Mesodermal cell (in vitro differentiated cells): Measurements from ENCODE around the gene KLK15.
A peak's percentile ranks its signal among the peaks of the same experiment; 100 is the strongest.
"Not testable (repeated sequence)": the region's sequence is repeated elsewhere in the genome, so short reads cannot be mapped to it uniquely, and the experiment has no call there.

Experiments used
- H3K27ac ChIP-seq: 2 replicates; pipeline ENCODE4 v1.7.0; 2013; ENCODE audit warnings: mild to moderate bottlenecking, low read depth, low read length, moderate library complexity; ENCODE audit not compliant: severe bottlenecking
- H3K36me3 ChIP-seq: 2 replicates; pipeline ENCODE4 v1.7.1; 2013; ENCODE audit warnings: mild to moderate bottlenecking, low read length, moderate library complexity; ENCODE audit not compliant: control insufficient read depth, insufficient read depth
- H3K4me1 ChIP-seq: one replicate; pipeline ENCODE4 v1.7.1; 2013; ENCODE audit warnings: mild to moderate bottlenecking, low read length; ENCODE audit not compliant: insufficient read depth, control insufficient read depth, poor library complexity, severe bottlenecking
- H3K4me3 ChIP-seq: 2 replicates; pipeline ENCODE4 v1.7.0; 2013; ENCODE audit warnings: low read length, control low read depth, mild to moderate bottlenecking; ENCODE audit not compliant: insufficient read depth, poor library complexity, severe bottlenecking; ENCODE audit errors: extremely low read depth
- H3K9me3 ChIP-seq: 2 replicates; pipeline ENCODE4 v1.7.1; 2013; ENCODE audit warnings: mild to moderate bottlenecking, low read length, moderate library complexity; ENCODE audit not compliant: control insufficient read depth
- WGBS, 2 experiments: methylation state at CpG; one replicate each; pipeline ENCODE4 v1.1.5; 2013; ENCODE audit warnings: missing lambda C conversion rate in 2 of 2; ENCODE audit not compliant: insufficient coverage in 2 of 2; 5-methylcytosine and 5-hydroxymethylcytosine counted together

The KLK15 gene

GRCh38 chr19:50820549-50821247 is 12.7 kb downstream of the KLK15 start:
- Histone ChIP-seq H3K4me1 (no peaks in the 10 kb centered on the region), H3K4me3 (no peak overlapping the region), H3K36me3 (no peaks in the 10 kb centered on the region), H3K9me3 (no peaks in the 10 kb centered on the region), H3K27ac (no peak overlapping the region)
- WGBS, 2 experiments: 21 to 38% methylated on average over 5 to 14 of the region's 21 CpGs

DNA sequence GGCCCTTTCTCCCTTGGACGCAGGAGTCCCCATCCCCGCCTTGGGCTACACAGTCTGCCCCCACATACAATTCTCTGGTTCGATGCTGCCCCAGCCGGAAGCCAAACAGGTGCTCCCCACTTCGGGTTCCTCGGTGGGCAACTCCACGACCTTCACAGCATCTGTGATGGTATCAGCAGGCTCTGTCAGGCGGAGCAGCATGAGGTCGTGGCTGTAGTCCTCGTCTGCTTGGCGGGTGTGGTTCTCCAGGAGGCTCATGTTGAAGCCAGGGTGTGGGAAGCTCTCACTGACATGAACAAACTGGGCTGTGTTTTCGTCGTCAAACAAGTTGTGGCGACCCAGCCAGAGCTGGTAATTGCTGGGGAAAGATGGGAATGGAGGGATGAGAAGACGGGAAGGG is 13.3 kb downstream of the KLK15 start:
- H3K4me1 ChIP-seq: no peaks in the 10 kb centered on the region
- WGBS, 2 experiments: 30 to 33% methylated on average over 13 to 15 of the region's 15 CpGs
- no peaks in the 10 kb centered on the region for H3K36me3 ChIP-seq
- H3K27ac ChIP-seq: no peak overlapping the region
- H3K4me3 ChIP-seq: no peak overlapping the region
- H3K9me3 ChIP-seq: no peaks in the 10 kb centered on the region

DNA sequence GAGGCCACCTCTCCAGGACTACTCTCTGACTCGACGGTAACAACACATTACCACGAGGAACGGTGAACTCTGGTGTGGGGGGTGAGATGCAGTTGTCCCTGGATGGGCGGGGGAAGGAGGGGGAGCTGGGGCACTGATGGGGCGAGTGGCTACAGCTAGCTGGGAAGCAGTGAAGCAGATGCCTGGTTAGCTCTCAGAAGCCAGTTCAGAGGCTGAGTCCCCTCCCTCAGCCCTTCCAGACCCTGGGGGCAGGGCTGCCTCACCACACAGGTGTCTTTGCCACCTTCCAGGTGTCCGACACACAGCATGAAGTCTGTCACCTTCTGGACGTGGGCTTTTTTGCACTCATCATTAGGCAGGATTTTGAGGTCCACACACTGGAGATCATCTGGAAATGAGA is 13.7 kb downstream of the KLK15 start:
- Histone ChIP-seq H3K4me3 (no peak overlapping the region), H3K36me3 (no peaks in the 10 kb centered on the region), H3K27ac (no peak overlapping the region), H3K4me1 (no peaks in the 10 kb centered on the region), H3K9me3 (no peaks in the 10 kb centered on the region)
- WGBS, 2 experiments: 68 to 70% methylated on average over 3 to 4 of the region's 8 CpGs

DNA sequence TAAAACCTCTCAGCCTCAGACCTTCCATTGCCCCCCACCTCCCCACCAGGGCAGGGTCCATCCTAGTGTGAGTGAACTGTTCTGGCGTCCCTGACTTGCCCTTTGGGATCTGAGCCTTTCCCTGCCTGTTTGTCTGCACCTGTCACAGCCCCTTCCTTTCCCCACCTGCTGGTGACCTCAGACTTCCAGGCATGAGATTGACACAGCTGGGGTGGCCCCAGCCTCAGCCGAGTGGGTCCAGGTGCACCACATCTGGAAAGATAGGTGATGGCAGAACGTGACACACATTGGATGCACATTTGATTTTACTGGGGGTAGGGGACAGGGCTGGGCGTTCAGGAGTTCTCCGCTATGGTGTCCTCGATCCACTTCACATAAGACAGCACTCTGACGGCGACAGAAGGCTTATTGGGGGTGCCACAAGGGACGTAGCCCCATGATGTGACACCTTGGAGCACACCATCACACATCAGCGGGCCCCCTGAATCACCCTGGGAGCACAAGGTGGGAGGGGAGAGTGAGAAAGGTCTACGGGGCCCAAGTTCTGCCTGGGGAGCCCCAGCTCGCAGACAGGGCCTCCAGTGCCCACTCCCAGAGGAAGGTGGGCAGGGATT is 14.4 kb downstream of the KLK15 start:
- H3K4me1 ChIP-seq: no peaks in the 10 kb centered on the region
- WGBS, 2 experiments: 81 to 88% methylated on average over 9 of the region's 12 CpGs
- no peaks in the 10 kb centered on the region for H3K36me3 ChIP-seq
- no peak overlapping the region for H3K27ac ChIP-seq
- no peak overlapping the region for H3K4me3 ChIP-seq
- H3K9me3 ChIP-seq: no peaks in the 10 kb centered on the region

GRCh38 chr19:50817941-50818858 is 15.2 kb downstream of the KLK15 start:
- no peaks in the 10 kb centered on the region for H3K9me3 ChIP-seq
- H3K4me1 ChIP-seq: no peaks in the 10 kb centered on the region
- WGBS, 2 experiments: 20 to 25% methylated on average over 39 to 48 of the region's 52 CpGs
- no peak overlapping the region for H3K27ac ChIP-seq
- no peaks in the 10 kb centered on the region for H3K36me3 ChIP-seq
- peak overlapping the region; percentile 31 for H3K4me3 ChIP-seq

GRCh38 chr19:50815439-50815838 is 17.9 kb downstream of the KLK15 start:
- Histone ChIP-seq H3K9me3 (no peaks in the 10 kb centered on the region), H3K4me3 (no peak overlapping the region)
- 100% methylated on average over 1 of the region's 1 CpG for WGBS, 2 experiments

DNA sequence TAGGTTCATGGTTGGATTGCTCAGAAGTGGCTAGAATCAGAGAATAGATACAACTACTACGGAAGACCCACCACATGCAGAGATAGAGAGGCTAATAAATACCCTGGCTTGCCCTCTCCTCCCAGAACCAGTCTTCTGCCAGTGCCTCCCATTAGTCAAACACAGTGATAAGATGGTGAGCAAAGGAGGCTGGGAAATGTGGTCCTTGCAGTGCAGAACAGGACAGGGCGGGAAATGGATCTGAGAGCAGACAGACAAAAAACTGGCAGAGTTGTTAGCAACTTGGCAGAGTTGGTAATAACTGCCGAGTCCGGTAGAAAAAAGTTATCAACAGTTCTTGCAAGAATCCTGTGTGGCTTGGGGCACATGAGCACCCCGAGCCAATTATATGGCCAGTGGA is 18.5 kb downstream of the KLK15 start:
- no peak overlapping the region for H3K27ac ChIP-seq
- no peak overlapping the region for H3K4me3 ChIP-seq
- no peaks in the 10 kb centered on the region for H3K36me3 ChIP-seq
- no peaks in the 10 kb centered on the region for H3K9me3 ChIP-seq
- no peaks in the 10 kb centered on the region for H3K4me1 ChIP-seq
- 93% methylated on average over 4 of the region's 5 CpGs for WGBS, 2 experiments

More at GRCh38 chr19:50815439-50815838, 17.9 kb downstream of the KLK15 start:
- Histone ChIP-seq H3K27ac (no peak overlapping the region), H3K36me3 (no peaks in the 10 kb centered on the region), H3K4me1 (no peaks in the 10 kb centered on the region)

GRCh38 chr19:50812474-50812873 is 20.9 kb downstream of the KLK15 start:
- WGBS, 2 experiments: 44 to 56% methylated on average over 1 to 3 of the region's 3 CpGs

GRCh38 chr19:50811622-50812238 is 21.6 kb downstream of the KLK15 start:
- H3K4me3 ChIP-seq, H3K27ac ChIP-seq, H3K4me1 ChIP-seq, H3K36me3 ChIP-seq, H3K9me3 ChIP-seq: not testable (repeated sequence)
- 52 to 64% methylated on average over 3 of the region's 3 CpGs for WGBS, 2 experiments

More at GRCh38 chr19:50812474-50812873, 20.9 kb downstream of the KLK15 start:
- no peak overlapping the region for H3K4me3 ChIP-seq
- H3K9me3 ChIP-seq: no peaks in the 10 kb centered on the region
- H3K27ac ChIP-seq: no peak overlapping the region
- no peaks in the 10 kb centered on the region for H3K4me1 ChIP-seq
- H3K36me3 ChIP-seq: no peaks in the 10 kb centered on the region

GRCh38 chr19:50808856-50809255 is 24.5 kb downstream of the KLK15 start:
- Histone ChIP-seq H3K9me3 (no peaks in the 10 kb centered on the region), H3K27ac (no peak overlapping the region), H3K36me3 (no peaks in the 10 kb centered on the region), H3K4me3 (no peak overlapping the region), H3K4me1 (peaks cover 4% of the 10 kb centered on the region)
- 83% methylated on average over 1 of the region's 1 CpG; no CpG with 5 or more reads in 1 of the 2 experiments for WGBS, 2 experiments
